GM19455 (cell line): Measurements from ENCODE around the gene LRRC59.
"Not testable (repeated sequence)": the region's sequence is repeated elsewhere in the genome, so short reads cannot be mapped to it uniquely, and the experiment has no call there.

Experiments used
- ATAC-seq: cut with Tn5 transposase; IDR thresholded peaks from one replicate; pipeline ENCODE4 v1.9.1; 2021; ENCODE audit not compliant: unreplicated experiment

LRRC59 gene

DNA sequence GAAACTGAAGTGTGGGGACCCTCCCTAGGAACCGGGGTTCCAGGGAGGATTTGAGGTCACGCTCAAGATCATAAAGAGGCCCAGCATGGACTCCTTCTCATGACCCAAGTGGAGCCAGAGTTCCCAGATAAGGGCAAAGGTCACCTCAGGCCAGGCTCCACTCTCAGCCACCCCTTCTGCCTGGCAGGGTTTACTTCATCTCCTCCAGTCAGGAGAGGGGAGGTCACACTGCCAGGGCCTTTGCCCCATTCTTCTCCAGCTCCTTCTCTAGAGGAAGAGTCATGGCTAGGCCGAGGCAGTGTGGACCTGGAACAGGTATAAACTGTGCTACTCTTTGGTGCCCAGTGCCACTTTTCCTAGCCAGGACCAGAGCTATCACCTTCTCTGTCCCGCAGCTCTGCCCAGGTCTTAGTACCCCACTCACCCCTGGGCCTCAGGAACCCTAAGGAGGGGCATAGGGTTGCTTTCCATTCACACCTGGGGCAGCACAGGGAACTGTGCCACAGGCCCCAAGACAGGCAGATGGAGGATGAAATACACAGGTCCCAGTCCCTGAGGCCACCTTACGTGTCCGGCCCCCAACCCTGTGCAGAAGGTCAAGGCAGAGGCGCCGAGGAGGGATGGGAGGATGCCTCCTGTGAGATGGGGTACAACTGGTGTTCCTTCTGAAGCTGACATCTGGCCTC lies 27.8 kb upstream of the LRRC59 start:
- ATAC-seq: no peak

GRCh38 chr17:50424246-50424995 lies 27.1 kb upstream of the LRRC59 start:
- ATAC-seq: no peak

- ATAC-seq: no peak
These were observed 26.3 kb upstream of the LRRC59 start for GRCh38 chr17:50423553-50424159.

DNA sequence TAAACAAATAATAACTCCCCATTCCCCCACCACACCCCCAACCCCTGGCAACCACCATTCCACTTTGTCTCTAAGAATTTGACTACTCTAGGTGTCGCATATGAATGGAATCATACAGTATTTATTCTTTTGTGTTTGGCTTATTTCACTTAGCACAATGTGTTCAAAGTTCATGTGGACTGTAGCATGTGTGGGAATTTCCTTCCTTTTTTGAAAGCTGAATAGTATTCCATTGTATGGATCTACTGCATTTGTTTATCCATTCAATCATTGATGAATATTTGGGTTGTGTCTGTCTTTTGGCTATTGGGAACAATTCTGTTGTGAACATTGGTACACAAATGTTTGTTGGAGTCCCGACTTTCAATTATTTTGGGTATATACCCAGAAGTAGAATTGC lies 25.4 kb upstream of the LRRC59 start:
- ATAC-seq: no peak

DNA sequence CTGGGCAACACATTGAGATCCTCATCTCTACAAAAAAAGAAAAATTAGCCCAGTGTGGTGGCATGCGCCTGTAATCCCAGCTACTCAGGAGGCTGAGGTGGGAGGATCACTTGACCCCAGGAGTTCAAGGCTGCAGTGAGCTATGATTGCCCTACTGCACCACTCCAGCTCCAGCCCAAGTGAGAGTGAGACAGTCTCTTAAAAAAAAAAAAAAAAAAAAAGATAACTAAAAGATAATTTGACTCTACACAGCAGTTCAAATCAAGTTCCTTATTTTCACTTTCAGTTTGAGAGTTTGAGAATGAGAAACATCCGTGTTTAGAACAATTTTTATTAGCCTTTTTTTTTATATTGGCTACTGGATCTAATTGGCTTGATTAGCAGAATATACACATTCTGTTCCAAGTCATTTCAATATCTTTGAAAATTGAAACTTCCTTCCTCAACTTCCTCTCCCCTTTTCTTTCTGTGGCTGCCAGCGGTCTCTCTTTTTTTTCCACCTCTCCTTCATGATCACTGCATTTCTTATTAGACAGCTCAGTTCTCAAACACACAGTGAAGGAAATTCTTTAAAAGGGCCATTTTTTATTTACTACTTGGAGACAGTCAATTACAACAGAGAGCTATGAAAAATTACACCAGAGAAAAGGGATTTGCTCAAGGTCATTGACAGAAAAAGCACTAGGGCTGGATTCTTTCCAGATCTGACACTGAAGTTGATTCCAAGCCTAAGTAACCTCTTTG lies 24.2 kb upstream of the LRRC59 start:
- no peak for ATAC-seq

DNA sequence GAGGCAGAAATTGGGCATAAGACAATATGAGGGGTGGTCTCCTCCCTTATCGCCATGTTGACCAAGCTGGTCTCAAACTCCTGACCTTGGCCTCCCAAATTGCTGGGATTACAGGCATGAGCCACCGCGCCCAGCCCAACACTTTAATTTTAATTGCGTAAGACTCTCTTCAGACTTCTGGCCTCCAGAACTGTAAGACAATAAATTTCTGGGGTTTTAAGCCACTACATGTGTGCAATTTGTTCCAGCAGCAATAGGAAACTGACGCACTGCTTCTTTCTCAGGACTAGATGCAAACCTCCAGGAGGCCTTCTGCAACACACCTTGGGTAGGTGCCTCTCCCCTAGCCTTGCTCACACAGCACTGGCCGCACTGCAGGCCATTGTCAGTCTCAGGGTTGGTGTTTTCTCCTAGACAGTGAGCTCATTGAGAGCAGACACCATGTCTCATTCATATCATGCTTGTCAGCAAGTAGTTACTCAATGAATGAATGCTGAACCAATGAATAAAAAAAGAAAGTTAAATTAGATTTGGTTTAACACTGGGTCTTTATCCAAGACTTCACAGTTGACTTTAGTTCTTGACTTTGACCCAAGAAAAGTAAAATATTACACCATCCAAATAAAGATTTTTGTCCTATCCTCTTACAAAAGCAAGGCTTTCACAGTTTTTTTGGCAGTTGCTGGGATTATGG lies 23.2 kb upstream of the LRRC59 start:
- ATAC-seq: no peak

- not testable (repeated sequence) for ATAC-seq
These were observed 22.3 kb upstream of the LRRC59 start for GRCh38 chr17:50419577-50419976.

DNA sequence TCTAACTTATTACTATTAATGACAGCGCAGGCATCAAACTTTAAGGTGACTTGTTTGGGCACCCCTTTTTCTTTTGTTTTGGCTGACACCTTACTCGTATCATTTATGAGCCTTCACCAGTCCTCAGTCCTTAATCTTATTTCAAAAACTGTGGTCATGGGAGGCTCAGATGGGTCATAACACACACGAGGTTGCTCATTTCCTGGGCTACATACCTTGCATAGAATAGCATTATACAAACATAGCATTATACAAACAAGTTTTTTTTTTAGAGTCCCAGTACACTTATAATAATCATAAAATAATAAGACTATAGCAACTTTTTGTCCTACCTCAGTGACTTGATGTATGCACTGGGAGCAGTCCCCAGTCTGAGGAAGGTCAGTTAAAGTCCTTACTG lies 17.5 kb upstream of the LRRC59 start:
- ATAC-seq: no peak

DNA sequence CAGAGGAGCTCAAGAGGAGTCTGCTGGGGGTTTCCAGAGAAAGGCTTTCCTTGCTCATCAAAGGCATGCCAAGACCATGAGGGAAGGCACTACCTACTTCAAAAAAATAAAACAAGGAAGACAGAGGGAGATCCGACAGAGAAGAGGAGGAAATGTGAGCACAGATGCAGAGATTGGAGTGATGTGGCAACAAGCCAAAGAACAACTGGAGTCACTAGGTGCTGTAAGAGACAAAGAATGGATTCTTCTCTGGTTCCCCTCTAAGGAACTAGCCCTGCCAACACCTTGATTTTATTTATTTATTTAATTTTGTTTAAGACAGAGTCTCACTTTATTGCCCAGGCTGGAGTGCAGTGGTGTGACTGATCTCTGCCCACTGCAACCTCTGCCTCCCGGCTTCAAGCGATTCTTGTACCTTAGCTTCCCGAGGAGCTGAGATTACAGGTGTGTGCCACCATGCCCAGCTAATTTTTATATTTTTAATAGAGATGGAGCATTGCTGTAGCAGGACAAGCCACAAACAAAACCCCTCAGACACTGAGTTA lies 14.9 kb upstream of the LRRC59 start:
- ATAC-seq: no peak

- no peak for ATAC-seq
These were observed 10.6 kb upstream of the LRRC59 start for GRCh38 chr17:50407921-50408320.

DNA sequence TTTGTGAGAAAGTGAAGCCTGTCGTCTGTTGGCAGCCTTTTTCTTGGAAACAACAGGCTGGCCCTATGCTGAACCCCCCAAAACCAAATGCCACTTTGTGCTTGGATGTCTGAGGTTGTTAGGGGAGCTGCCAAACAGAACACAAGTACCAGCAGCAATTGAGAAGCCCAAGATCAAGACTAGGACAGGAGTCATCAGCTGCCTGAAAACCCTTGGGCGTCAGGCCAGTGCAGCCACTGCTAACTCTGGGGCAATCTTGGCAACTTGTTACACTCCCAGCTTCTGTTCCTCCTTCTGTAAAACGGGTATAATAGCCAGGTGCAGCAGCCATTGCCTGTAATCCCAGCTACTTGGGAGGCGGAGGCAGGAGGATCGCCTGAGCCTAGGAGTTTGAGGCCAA lies 9.3 kb upstream of the LRRC59 start:
- ATAC-seq: no peak

DNA sequence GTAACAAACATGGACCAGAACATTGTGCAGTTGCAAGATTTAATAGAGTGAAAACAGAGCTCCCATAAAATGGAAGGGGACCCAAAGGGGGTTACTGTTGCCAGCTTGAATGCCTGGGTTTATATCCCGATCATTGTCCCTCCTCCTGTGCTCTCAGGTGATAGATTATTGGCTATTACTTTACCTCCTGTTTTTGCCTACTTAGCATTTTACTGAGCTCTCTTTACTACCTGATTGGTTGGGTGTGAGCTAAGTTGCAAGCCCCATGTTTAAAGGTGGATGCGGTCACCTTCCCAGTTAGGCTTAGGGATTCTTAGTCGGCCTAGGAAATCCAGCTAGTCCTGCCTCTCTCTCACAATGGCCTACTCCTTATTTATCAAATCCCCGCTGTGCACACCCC lies 8.0 kb upstream of the LRRC59 start:
- ATAC-seq: not testable (repeated sequence)

GRCh38 chr17:50399591-50399990 lies 2.3 kb upstream of the LRRC59 start:
- ATAC-seq: not testable (repeated sequence)

GRCh38 chr17:50398672-50399071 lies 1.3 kb upstream of the LRRC59 start:
- ATAC-seq: not testable (repeated sequence)

DNA sequence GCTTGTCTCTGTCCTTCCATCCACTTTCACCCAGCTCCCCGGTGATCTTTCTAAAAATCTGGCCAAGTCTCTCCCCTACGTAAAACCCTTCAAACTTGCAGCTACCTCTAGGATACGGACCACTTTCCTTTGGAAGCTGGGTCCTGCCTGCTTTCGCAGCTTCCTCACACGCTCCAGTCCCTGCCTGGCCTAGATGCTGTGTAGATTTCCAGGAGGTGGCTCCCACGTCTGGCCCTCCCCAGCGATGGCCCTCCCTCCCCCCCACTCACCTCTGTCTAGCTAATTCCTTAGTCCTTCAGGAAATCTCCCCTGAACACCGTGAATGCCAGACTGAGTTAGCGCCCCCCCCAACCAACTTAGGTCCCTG lies 579 bp upstream of the LRRC59 start:
- no peak for ATAC-seq

- ATAC-seq: peak; percentile 23
These were observed 837 bp downstream of the LRRC59 start for GRCh38 chr17:50396261-50397110.

DNA sequence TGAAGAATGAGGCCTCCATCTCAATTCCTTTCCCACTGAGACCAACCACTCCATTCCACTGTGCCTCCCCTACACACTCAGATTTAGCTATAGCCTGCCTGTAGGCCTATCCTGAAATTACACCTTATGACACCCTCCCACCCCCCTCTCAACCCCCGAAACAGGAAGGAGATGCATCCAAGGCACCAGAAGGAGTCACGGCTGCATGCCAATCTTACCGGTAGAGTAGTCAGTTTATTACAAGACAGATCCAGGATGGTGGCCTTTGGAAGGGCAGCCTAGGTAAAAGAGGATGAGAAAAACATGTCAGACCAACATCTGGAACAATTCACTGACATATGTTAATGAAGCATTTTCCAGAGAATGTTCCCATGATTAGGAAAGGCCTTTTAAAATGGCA lies 2.6 kb downstream of the LRRC59 start:
- no peak for ATAC-seq

- no peak for ATAC-seq
These were observed 3.6 kb downstream of the LRRC59 start for GRCh38 chr17:50393700-50394099.

DNA sequence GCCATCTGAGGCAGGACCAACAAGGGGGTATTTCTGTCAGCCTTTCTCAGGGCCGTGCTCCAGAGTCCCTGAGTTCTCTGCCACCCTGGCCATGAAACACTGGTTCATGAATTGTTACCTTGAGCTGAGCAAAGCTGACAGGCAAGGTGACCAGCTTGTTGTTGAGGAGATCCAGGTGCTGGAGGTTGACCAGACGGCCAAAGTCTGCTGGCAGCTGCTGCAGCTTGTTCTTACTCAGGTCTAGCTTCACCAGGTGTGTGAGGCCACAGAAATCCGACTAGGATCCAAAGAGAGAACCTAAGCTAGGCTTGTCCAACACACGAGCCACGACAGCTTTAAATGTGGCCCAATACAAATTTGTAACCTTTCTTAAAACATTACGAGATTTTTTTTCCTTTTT lies 4.7 kb downstream of the LRRC59 start:
- ATAC-seq: no peak

DNA sequence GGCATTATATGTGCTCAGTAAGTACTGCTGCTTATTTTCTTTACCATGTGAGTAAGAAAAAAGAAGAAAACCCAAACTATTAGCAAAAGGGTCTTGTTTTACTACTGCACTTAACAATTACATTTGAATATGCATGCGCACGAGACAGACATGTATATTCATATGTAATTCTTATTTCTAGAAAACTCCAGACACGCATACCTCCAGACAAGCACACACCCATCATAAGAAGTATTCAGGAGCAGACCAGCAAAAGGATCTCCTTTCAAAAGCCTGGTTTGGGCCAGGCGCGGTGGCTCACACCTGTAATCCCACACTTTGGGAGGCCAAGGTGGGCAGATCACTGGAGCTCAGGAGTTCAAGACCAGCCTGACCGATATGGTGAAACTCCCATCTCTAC lies 7.8 kb downstream of the LRRC59 start:
- no peak for ATAC-seq
